Measurements from ENCODE around the gene GPR153.

The GPR153 gene

DNA sequence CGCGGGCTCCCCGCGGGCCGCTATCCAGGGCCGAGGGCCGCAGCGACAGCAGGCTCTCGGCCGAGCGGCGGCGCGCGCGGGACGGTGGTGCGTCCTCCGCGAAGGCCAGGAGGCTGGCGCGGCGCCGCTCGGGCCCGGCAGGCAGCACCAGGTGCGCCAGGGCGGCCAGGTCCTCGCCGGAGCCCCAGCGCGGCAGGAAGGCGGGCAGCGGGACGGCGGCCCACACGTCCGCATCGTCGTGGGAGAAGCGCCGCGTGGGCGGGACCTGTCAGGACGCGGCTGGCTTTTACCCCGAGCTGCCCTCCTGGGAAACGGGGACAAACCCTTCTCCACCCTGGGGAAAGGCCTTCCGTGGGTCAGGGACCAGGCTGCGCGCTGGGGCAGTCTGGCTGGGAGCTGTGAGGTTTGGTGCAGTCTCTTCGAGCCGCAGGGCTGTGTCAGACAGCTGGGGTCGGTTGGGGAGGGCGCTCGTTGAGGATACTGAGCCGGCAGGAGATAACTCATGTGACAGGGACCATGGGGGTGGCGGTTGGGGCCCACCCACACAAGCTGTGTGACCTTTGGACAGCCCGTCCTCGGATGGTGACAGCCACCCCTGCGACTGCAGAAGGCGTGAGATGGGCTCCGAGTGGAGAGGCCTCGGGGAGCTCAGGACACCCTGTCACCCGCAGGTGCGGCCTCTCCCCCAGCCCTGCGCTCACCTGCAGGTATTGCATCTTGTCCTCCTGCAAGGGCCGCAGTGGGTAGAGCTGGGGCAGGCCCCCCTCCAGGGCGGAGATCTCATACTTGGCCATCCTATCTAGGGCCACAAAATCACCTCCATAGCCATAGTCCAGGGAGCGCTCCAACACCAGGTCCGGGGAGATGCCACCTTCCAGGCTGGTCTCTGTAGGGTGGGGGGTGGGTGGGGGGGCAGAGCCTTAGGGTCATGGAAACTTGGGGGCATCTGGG lies 10.9 kb downstream of the GPR153 start:
- Histone ChIP-seq H3K36me3 (replicated peaks) (no peaks in the 10 kb centered on the region), H3K4me3 (ENCODE audit: low read depth, low read length) (no peak overlapping the region), H3K27me3 (replicated peaks) (peaks cover 20% of the 10 kb centered on the region), H3K27ac (no peak overlapping the region)
- in situ Hi-C loops (cut with HindIII; ENCODE audit: low pct_ligation_motif_present, low sequenced_read_pairs): no loop called here
- no peak for TF ChIP-seq CTCF (IDR thresholded peaks at IDR 0.05; ENCODE audit: low read depth, low read length, missing control alignments)
- DNase-seq: no peak

GRCh38 chr1:6248932-6249738 lies 11.8 kb downstream of the GPR153 start:
- Histone ChIP-seq H3K4me3 (ENCODE audit: low read depth, low read length) (no peak overlapping the region), H3K27me3 (replicated peaks) (peaks cover 26% of the 10 kb centered on the region), H3K27ac (no peak overlapping the region), H3K36me3 (replicated peaks) (no peaks in the 10 kb centered on the region)
- no peak for DNase-seq
- no peak for TF ChIP-seq CTCF (IDR thresholded peaks at IDR 0.05; ENCODE audit: low read depth, low read length, missing control alignments)
- in situ Hi-C loops (cut with HindIII; ENCODE audit: low pct_ligation_motif_present, low sequenced_read_pairs): no loop called here

- no peak for TF ChIP-seq CTCF (IDR thresholded peaks at IDR 0.05; ENCODE audit: low read depth, low read length, missing control alignments)
- no peak for DNase-seq
- Histone ChIP-seq H3K27ac (no peak overlapping the region), H3K36me3 (replicated peaks) (no peaks in the 10 kb centered on the region), H3K27me3 (replicated peaks) (peaks cover 33% of the 10 kb centered on the region), H3K4me3 (ENCODE audit: low read depth, low read length) (no peak overlapping the region)
- in situ Hi-C loops (cut with HindIII; ENCODE audit: low pct_ligation_motif_present, low sequenced_read_pairs): no loop called here
Measured at GRCh38 chr1:6248161-6248776, 12.6 kb downstream of the GPR153 start.

DNA sequence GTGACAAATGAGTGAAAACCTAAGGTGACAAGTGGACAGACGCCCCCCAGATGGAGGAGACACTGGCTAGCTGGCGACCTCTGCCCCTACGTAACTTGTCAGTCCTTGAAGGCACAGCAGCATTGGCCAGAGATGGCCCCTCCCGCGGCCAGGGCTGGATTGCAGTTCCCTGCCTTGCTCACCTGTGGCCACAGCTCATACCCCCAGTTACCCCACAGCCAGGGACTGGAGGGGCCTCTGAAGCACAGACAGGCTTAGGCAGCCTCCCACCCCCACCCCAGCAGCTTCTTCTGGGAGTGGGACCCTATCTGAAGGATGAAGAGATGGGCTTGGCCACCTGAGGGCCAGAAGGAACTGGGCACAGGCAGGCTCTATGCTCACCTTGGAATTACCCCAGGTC lies 13.2 kb downstream of the GPR153 start:
- Histone ChIP-seq H3K4me3 (ENCODE audit: low read depth, low read length) (no peak overlapping the region), H3K27ac (no peak overlapping the region), H3K27me3 (replicated peaks) (peaks cover 39% of the 10 kb centered on the region), H3K36me3 (replicated peaks) (no peaks in the 10 kb centered on the region)
- no peak for TF ChIP-seq CTCF (IDR thresholded peaks at IDR 0.05; ENCODE audit: low read depth, low read length, missing control alignments)
- in situ Hi-C loops (cut with HindIII; ENCODE audit: low pct_ligation_motif_present, low sequenced_read_pairs): no loop called here
- no peak for DNase-seq

DNA sequence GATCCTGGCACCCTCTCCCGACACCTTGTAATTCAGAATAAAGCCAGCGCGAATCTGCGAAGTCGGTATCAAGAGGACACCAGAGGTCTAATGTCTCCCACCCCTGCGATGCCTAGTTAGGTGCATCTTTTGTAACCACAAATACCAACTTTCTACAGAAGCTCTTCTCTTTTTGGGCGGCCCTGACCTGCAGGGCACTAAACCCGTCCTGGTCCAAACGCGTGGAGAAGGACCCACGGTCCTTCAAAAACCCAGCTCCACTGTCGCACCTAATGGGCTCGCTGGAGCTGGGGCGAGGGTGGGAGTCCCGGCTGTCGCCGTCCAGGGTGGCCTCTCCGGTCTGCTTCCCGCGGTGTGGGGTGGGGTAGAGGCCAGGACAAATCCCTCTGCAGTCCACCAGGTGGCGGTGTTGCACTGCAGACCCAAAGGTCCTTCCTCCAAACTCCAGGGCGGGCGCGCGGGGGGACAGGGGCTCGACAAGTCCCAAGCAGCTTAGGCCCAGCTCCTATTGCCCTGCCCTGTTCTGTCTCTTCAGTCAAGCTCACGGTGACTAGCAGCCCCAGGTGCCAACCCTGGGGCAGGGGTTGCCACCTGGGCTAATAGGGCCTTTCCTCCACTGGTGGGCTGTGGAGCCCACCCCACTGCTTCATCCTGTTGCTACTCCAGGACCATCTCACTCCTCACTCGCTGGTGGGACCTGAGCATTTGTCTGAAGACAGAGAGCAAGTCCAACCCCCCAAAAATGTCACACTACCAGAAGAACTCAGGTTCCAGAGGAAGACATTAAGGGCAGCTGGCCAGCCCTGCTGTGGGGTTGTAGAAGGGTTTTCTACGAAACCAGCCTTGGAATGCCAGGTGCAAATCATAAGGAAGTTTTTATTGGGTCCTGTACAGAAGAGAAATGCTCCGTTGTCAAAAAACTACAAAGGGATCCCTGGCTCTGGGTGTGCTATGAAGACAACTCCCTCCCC lies 14.1 kb downstream of the GPR153 start:
- DNase-seq: peak; percentile 41
- Histone ChIP-seq H3K27me3 (replicated peaks) (peaks cover 45% of the 10 kb centered on the region), H3K4me3 (ENCODE audit: low read depth, low read length) (no peak overlapping the region), H3K36me3 (replicated peaks) (no peaks in the 10 kb centered on the region), H3K27ac (no peak overlapping the region)
- TF ChIP-seq CTCF (IDR thresholded peaks at IDR 0.05; ENCODE audit: low read depth, low read length, missing control alignments): peak; percentile 87
- in situ Hi-C loops (cut with HindIII; ENCODE audit: low pct_ligation_motif_present, low sequenced_read_pairs): no loop called here

Data from brain microvascular endothelial cell (primary cell).